C4-2B (cell line): Measurements from ENCODE around the gene DERL3.

Experiments used
- ZFX ChIP-seq: fragments of 450-650 bp; IDR thresholded peaks from 2 replicates; pipeline ENCODE4 v1.6.1; 2017
- TF ChIP-seq, protein P1 (sequence below): fragments of 450-650 bp; conservative IDR thresholded peaks from 2 replicates; pipeline ENCODE4 v1.5.1; 2017; ENCODE audit warnings: mild to moderate bottlenecking

GRCh38 chr22:23875801-23876200 is 37.0 kb upstream of the DERL3 start:
- TF ChIP-seq, protein P1, sequence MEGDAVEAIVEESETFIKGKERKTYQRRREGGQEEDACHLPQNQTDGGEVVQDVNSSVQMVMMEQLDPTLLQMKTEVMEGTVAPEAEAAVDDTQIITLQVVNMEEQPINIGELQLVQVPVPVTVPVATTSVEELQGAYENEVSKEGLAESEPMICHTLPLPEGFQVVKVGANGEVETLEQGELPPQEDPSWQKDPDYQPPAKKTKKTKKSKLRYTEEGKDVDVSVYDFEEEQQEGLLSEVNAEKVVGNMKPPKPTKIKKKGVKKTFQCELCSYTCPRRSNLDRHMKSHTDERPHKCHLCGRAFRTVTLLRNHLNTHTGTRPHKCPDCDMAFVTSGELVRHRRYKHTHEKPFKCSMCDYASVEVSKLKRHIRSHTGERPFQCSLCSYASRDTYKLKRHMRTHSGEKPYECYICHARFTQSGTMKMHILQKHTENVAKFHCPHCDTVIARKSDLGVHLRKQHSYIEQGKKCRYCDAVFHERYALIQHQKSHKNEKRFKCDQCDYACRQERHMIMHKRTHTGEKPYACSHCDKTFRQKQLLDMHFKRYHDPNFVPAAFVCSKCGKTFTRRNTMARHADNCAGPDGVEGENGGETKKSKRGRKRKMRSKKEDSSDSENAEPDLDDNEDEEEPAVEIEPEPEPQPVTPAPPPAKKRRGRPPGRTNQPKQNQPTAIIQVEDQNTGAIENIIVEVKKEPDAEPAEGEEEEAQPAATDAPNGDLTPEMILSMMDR: no peak
- no peak for TF ChIP-seq ZFX
